HG03095 (cell line): ENCODE data around the gene CLDN8.

ENCODE experiments used
- ATAC-seq: cut with Tn5 transposase; IDR thresholded peaks from one replicate; pipeline ENCODE4 v1.9.1; 2021; ENCODE audit warnings: moderate library complexity; ENCODE audit not compliant: unreplicated experiment

CLDN8 gene

GRCh38 chr21:30216041-30216723 is at the start of gene CLDN8:
TSS of gene CLDN8 (minus strand) at chr21:30216097. CDS start at chr21:30215925, 172 bp downstream.
- no peak for ATAC-seq

- no peak for ATAC-seq
These were observed 41.9 kb upstream of the CLDN8 start for GRCh38 chr21:30257773-30258172.

- ATAC-seq, result no peak
These were observed 40.2 kb upstream of the CLDN8 start for GRCh38 chr21:30256100-30256499.

GRCh38 chr21:30255679-30256078 is 39.8 kb upstream of the CLDN8 start:
- ATAC-seq, result no peak

GRCh38 chr21:30251781-30252180 is 35.9 kb upstream of the CLDN8 start:
- ATAC-seq, result no peak

- no peak for ATAC-seq
These were observed 34.0 kb upstream of the CLDN8 start for GRCh38 chr21:30249936-30250335.

- no peak for ATAC-seq
These were observed 32.9 kb upstream of the CLDN8 start for GRCh38 chr21:30248844-30249243.

- ATAC-seq, result no peak
These were observed 29.2 kb upstream of the CLDN8 start for GRCh38 chr21:30245061-30245460.

GRCh38 chr21:30243691-30244090 is 27.8 kb upstream of the CLDN8 start:
- no peak for ATAC-seq

- no peak for ATAC-seq
These were observed 24.8 kb upstream of the CLDN8 start for GRCh38 chr21:30240661-30241060.

- ATAC-seq, result no peak
These were observed 22.3 kb upstream of the CLDN8 start for GRCh38 chr21:30238168-30238567.

GRCh38 chr21:30234643-30235042 is 18.7 kb upstream of the CLDN8 start:
- no peak for ATAC-seq

- no peak for ATAC-seq
These were observed 18.2 kb upstream of the CLDN8 start for GRCh38 chr21:30234050-30234449.

- ATAC-seq, result no peak
These were observed 17.5 kb upstream of the CLDN8 start for GRCh38 chr21:30233228-30234020.

- no peak for ATAC-seq
These were observed 16.1 kb upstream of the CLDN8 start for GRCh38 chr21:30232011-30232410.

GRCh38 chr21:30227633-30228404 is 11.9 kb upstream of the CLDN8 start:
- no peak for ATAC-seq

- no peak for ATAC-seq
These were observed 11.2 kb upstream of the CLDN8 start for GRCh38 chr21:30227128-30227527.

GRCh38 chr21:30223596-30223995 is 7.7 kb upstream of the CLDN8 start:
- ATAC-seq, result no peak

GRCh38 chr21:30222724-30223123 is 6.8 kb upstream of the CLDN8 start:
- no peak for ATAC-seq

GRCh38 chr21:30211071-30211470 is 4.8 kb downstream of the CLDN8 start:
- ATAC-seq, result no peak

GRCh38 chr21:30209601-30210000 is 6.3 kb downstream of the CLDN8 start:
- no peak for ATAC-seq

- ATAC-seq, result no peak
These were observed 8.7 kb downstream of the CLDN8 start for GRCh38 chr21:30207252-30207579.
